ENCODE results near the gene TBC1D17.
A peak's percentile ranks its signal among the peaks of the same experiment; 100 is the strongest.

Gene TBC1D17

GRCh38 chr19:49937750-49938381, 60.4 kb downstream of the TBC1D17 start:
- Histone ChIP-seq H3K4me2 (ENCODE audit: low read length) (peak overlapping the region; percentile 35), H3K4me3 (ENCODE audit: low read length) (no peak overlapping the region), H3K79me2 (ENCODE audit: low read length) (peaks cover 8% of the 10 kb centered on the region), H4K20me1 (ENCODE audit: insufficient read depth, low read length) (peaks cover 34% of the 10 kb centered on the region), H2AFZ (ENCODE audit: low read depth, low read length) (no peak overlapping the region), H3K27ac (ENCODE audit: low read length) (no peak overlapping the region), H3K9me3 (ENCODE audit: insufficient read depth, low read length) (no peaks in the 10 kb centered on the region), H3K4me1 (ENCODE audit: low read length) (peaks cover 10% of the 10 kb centered on the region), H3K9ac (ENCODE audit: low read length) (no peak overlapping the region), H3K36me3 (replicated peaks; ENCODE audit: low read depth, low read length) (peaks cover 10% of the 10 kb centered on the region), H3K27me3 (ENCODE audit: low read depth, low read length) (peaks cover 4% of the 10 kb centered on the region; the same call in 1 of the 2 replicates)
- TF ChIP-seq EZH2phosphoT487 (IDR thresholded peaks at IDR 0.05; ENCODE audit: low read depth) (no peak), CTCF (IDR thresholded peaks at IDR 0.05; ENCODE audit: low read depth, low read length) (peak; percentile 97)
